Kidney (tissue), 14 donors: Measurements from ENCODE around the gene CNPY1. TPM values are rescaled to one million over a fixed set of nuclear protein-coding genes. Genes with fewer than 3 reads are reported as not detected.

ENCODE experiments used
- DNase-seq, 5 donors: peaks; one replicate each; pipeline ENCODE4 v3.0.0-alpha.2; 2013 to 2020
- FAIRE-seq: peaks from 2 replicates; lab custom pipeline; 2012; peaks lifted over from hg19 to GRCh38; lab: Jason Lieb, UNC
- H3K27ac ChIP-seq, 2 donors: one replicate each; pipeline ENCODE4 v1.7.0; 2013; ENCODE audit warnings: low read depth in 2 of 2, low read length in 2 of 2, inconsistent platforms in 1 of 2
- H3K27me3 ChIP-seq: one replicate; pipeline ENCODE4 v1.7.1; 2013; ENCODE audit warnings: low read length, inconsistent platforms; ENCODE audit not compliant: control insufficient read depth, insufficient read depth
- H3K36me3 ChIP-seq, 3 donors: one replicate each; pipeline versions ENCODE4 v1.7.0 to v1.7.1; 2013; ENCODE audit warnings: low read length in 3 of 3, control low read depth in 1 of 3, inconsistent platforms in 1 of 3; ENCODE audit not compliant: insufficient read depth in 3 of 3, control insufficient read depth in 2 of 3
- H3K4me1 ChIP-seq, 3 donors: one replicate each; pipeline versions ENCODE4 v1.7.0 to v1.7.1; 2013; ENCODE audit warnings: low read length in 3 of 3, inconsistent platforms in 1 of 3, low read depth in 1 of 3; ENCODE audit not compliant: control insufficient read depth in 2 of 3, insufficient read depth in 2 of 3
- H3K4me3 ChIP-seq, 3 donors: one replicate each; pipeline versions ENCODE4 v1.7.0 to v1.8.1; 2013; ENCODE audit warnings: low read length in 3 of 3, control low read depth in 1 of 3, inconsistent platforms in 1 of 3
- H3K9ac ChIP-seq, 3 donors: one replicate each; pipeline versions ENCODE4 v1.7.0 to v1.7.1; 2013; ENCODE audit warnings: low read length in 3 of 3, control low read depth in 1 of 3, inconsistent platforms in 1 of 3
- H3K9me3 ChIP-seq, 3 donors: one replicate each; pipeline versions ENCODE4 v1.7.0 to v1.7.1; 2013; ENCODE audit warnings: low read length in 3 of 3, control low read depth in 1 of 3, inconsistent platforms in 1 of 3; ENCODE audit not compliant: control insufficient read depth in 2 of 3, insufficient read depth in 1 of 3
- intact Hi-C: fragments of 100-400 bp; cut with DNase I; formaldehyde crosslinking; loops from one replicate; pipeline ENCODE4 v1.11.1; 2022
- polyA plus RNA-seq: library from polyadenylated mRNA; stranded (reverse); fragments of 350-450 nt; fragmentation: Illumina TruSeq; extraction: RNeasy Lipid Tissue Mini Kit (QIAGEN cat#74804); gene quantifications from one replicate; pipeline ENCODE4 v1.2.3, GENCODE V29; 2014; ENCODE audit warnings: low read depth, low replicate concordance; ENCODE audit not compliant: insufficient read depth
- total RNA-seq: library from RNA; stranded (reverse); fragmentation: NEBNext Ultra II Directional; extraction: Animal tissue kit (Norgen Biotek cat#: 25700); gene quantifications from one replicate; pipeline ENCODE4 v1.2.1, GENCODE V29; 2021
- TF ChIP-seq, protein P1 (sequence below): IDR thresholded peaks from 3 replicates; pipeline ENCODE4 v1.5.1; 2012; ENCODE audit warnings: mild to moderate bottlenecking, moderate library complexity, borderline replicate concordance; ENCODE audit not compliant: insufficient read depth; ENCODE audit errors: extremely low read depth
- donor health status: control.
- donor health status: control.
- donor health status: control.
- donor health status: control.
- donor health status: control.
- donor health status: DM: yes; HTN: yes; CAD: no.
- donor health status: Normal renal cell carcinoma (clear cell type).

CNPY1 gene
- total and polyA plus RNA-seq, 2 donors from 2014 or later, result not detected

DNA sequence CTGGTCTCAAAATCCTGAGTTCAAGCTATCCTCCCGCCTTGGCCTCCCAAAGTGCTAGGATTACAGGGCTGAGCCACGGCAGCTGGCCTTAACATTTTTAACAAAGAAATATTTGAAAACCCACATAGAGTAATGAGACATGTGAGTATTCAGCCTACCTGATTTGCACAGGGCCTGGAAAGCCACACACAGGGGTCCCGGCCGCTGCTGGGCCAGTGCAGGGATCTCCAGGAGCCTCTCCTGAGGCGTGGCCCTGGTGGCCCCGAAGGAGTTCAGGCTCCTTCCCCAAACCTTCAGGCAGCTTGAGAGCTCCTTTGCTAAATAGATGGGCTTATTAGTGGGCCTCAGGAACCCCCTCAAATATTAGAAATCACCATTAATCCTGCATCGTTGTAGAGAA, 18.7 kb downstream of the CNPY1 start:
- intact Hi-C loops, result no loop called here
- Histone ChIP-seq H3K9ac (no peak overlapping the region), H3K27me3 (peaks cover 26% of the 10 kb centered on the region), H3K27ac (no peak overlapping the region), H3K9me3 (no peaks in the 10 kb centered on the region), H3K4me3 (no peak overlapping the region), H3K36me3 (no peaks in the 10 kb centered on the region), H3K4me1 (peaks cover 0 to under 1% (median 0%) of the 10 kb centered on the region in 3 donors)
- FAIRE-seq, result no peak
- peak in 1 of 5 donors; percentile 29 for DNase-seq
- TF ChIP-seq, protein P1, sequence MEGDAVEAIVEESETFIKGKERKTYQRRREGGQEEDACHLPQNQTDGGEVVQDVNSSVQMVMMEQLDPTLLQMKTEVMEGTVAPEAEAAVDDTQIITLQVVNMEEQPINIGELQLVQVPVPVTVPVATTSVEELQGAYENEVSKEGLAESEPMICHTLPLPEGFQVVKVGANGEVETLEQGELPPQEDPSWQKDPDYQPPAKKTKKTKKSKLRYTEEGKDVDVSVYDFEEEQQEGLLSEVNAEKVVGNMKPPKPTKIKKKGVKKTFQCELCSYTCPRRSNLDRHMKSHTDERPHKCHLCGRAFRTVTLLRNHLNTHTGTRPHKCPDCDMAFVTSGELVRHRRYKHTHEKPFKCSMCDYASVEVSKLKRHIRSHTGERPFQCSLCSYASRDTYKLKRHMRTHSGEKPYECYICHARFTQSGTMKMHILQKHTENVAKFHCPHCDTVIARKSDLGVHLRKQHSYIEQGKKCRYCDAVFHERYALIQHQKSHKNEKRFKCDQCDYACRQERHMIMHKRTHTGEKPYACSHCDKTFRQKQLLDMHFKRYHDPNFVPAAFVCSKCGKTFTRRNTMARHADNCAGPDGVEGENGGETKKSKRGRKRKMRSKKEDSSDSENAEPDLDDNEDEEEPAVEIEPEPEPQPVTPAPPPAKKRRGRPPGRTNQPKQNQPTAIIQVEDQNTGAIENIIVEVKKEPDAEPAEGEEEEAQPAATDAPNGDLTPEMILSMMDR, result no peak

- intact Hi-C loops, result no loop called here
- Histone ChIP-seq H3K9me3 (no peaks in the 10 kb centered on the region), H3K27ac (no peak overlapping the region), H3K36me3 (no peaks in the 10 kb centered on the region), H3K9ac (no peak overlapping the region), H3K27me3 (peaks cover 13% of the 10 kb centered on the region), H3K4me1 (no peaks in the 10 kb centered on the region), H3K4me3 (no peak overlapping the region)
- FAIRE-seq (no peak), DNase-seq (peak in 2 of 5 donors; percentile 1 to 33)
- TF ChIP-seq, protein P1, result no peak
These were observed 20.1 kb downstream of the CNPY1 start for GRCh38 chr7:155526225-155526624.

DNA sequence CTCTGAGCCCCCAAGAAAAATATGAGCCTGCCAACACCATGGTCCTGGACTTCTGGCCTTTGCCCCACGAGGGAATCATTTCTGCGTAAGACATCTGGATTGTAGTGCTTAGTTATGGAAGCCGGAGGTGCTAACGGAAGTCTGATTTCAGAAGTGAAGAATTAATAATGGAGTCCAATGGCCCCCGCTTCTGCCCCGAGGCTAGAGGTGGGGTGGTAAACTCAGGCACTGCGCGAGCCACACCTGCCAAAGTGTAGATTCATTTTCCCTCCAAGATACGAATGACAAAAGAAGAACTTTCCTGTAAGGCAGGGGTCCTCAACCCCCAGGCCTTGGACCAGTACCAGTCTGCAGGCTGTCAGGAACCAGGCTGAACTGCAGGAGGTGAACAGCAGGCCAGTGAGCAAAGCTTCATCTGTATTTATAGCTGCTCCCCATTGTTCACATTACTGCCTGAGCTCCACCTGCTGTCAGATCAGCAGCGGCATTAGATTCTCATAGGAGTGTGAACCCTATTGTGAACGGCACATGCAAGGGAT, 22.3 kb downstream of the CNPY1 start:
- peaks cover 7% of the 10 kb centered on the region for H3K27me3 ChIP-seq

More for the DNA sequence above, 22.3 kb downstream of the CNPY1 start:
- H3K9me3 ChIP-seq, result no peaks in the 10 kb centered on the region
- no peak overlapping the region for H3K4me3 ChIP-seq
- no peaks in the 10 kb centered on the region for H3K4me1 ChIP-seq
- DNase-seq, result peak in 2 of 5 donors; percentile 11 to 27
- TF ChIP-seq, protein P1, result no peak
- H3K9ac ChIP-seq, result no peak overlapping the region
- intact Hi-C loops, result no loop called here
- H3K27ac ChIP-seq, result no peak overlapping the region
- H3K36me3 ChIP-seq, result no peaks in the 10 kb centered on the region
- no peak for FAIRE-seq
